GM19395 (cell line): ENCODE results near the gene DMRTB1.

ENCODE experiments used
- ATAC-seq: cut with Tn5 transposase; IDR thresholded peaks from one replicate; pipeline ENCODE4 v1.9.1; 2021; ENCODE audit warnings: mild to moderate bottlenecking, moderate library complexity; ENCODE audit not compliant: unreplicated experiment

The DMRTB1 gene

GRCh38 chr1:53484705-53485477, 25.7 kb downstream of the DMRTB1 start:
- no peak for ATAC-seq

- no peak for ATAC-seq
These were observed 26.5 kb downstream of the DMRTB1 start for GRCh38 chr1:53485478-53486394.

DNA sequence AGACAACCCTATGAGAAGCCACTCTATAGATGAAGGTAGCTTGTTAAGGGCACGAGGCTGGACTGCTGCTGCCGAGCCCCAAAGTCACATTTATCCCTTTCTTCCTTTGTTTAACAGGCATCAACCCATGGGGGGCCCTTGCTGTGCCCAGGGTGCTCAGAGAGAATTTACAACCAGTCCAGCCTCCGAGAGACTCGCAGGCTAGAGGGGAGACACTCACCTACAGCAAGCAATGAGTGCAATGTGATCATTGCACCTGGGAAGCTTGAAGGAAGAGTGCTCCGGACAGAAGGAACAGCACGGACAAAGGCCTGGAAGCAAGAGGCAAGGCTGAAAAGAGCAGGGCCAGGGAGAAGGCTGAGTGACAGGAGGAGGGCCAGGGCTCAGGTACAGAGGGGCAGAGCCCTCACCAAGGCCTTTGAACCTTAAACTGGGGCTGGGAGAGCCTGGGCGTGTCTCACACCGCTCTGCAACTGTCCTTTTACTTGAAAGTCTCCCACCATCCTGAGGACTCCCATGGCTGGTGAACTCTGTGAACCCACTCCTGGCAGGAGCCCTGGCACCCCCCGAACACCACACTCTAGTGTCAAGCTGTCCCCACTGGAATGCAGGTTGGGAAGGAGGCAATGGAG, 27.3 kb downstream of the DMRTB1 start:
- no peak for ATAC-seq

GRCh38 chr1:53490351-53490750, 31.2 kb downstream of the DMRTB1 start:
- ATAC-seq: no peak

DNA sequence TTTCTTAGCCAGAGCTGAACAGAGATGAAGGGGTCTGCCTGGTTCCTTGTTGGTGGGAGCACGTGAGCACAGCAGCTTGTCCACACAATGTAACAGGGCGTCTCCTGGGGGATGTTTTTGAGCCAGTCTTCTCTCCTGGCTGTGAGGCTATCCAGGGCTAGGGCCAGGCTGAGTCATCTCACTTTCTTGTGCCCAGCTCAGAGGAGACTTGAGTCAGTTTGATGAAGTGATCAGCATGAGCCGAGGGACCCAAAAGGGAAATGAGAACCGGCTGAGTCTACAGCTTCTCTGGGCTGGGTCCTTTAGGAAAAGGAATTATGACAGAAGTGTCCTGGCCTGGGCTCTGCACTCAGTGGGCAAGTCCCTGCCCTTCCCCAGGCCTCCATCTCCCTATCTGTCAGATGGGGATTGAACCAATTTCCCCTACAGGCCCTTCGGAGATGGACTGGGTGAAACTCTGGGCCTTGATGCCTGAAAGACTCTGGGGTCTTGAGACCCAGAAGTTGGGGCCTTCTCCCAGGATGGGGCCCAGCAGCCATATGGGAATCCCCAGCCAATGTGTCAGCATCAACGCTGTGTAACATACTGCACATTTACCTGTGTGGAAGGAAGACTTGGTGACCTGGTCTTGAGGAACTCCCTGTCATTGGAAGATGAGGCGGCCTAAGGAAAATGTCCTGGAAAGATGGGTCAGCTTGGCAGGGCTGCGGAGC, 36.6 kb downstream of the DMRTB1 start:
- ATAC-seq: no peak

- no peak for ATAC-seq
These were observed 39.4 kb downstream of the DMRTB1 start for GRCh38 chr1:53498555-53499131.

DNA sequence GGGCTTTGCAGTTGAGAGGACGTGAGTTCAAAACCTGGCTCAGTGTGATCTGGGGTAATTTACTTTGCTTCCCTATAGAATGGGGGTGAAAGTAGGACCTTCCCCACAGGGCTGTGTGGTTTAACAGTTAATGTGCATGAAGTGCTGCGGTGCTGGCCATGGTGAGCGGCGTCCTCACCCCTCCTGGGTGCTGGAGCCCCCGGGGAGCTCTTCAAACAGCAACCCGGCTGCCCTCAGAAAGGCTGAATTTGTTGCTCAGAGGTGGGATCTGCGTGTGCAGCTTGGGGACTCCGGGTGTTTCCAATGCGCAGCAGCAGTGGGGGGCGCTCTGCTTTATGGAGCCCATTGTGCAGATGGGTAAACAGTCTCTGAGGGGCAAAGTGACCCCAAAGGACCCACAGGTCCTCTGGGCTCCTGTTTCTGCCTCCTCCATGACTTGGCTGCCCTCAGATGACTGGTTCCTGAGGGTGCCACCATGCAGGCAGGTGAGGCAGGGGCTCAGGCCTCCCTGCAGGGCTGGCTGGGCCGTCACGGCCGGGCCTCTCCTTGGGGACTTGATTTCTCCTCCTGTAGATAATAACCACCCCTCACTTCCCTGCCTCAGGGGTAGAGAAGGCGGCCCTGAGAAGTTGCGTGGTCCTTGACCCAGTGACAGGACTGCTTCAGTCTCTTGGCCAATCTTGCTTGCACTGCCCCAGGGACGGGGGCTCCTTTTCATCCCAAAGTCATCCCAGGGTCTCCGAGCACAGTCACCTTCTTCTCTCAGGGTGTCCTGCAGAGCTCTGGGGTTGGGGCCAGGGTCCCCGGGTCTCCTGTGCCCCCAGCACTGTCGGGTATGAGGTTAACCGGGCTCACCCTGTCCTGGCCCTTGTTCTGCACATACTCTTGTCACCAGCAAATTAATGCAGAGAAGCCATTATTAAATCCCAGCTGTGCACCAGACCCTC, 40.3 kb downstream of the DMRTB1 start:
- ATAC-seq: no peak

- no peak for ATAC-seq
These were observed 41.2 kb downstream of the DMRTB1 start for GRCh38 chr1:53500204-53501064.

DNA sequence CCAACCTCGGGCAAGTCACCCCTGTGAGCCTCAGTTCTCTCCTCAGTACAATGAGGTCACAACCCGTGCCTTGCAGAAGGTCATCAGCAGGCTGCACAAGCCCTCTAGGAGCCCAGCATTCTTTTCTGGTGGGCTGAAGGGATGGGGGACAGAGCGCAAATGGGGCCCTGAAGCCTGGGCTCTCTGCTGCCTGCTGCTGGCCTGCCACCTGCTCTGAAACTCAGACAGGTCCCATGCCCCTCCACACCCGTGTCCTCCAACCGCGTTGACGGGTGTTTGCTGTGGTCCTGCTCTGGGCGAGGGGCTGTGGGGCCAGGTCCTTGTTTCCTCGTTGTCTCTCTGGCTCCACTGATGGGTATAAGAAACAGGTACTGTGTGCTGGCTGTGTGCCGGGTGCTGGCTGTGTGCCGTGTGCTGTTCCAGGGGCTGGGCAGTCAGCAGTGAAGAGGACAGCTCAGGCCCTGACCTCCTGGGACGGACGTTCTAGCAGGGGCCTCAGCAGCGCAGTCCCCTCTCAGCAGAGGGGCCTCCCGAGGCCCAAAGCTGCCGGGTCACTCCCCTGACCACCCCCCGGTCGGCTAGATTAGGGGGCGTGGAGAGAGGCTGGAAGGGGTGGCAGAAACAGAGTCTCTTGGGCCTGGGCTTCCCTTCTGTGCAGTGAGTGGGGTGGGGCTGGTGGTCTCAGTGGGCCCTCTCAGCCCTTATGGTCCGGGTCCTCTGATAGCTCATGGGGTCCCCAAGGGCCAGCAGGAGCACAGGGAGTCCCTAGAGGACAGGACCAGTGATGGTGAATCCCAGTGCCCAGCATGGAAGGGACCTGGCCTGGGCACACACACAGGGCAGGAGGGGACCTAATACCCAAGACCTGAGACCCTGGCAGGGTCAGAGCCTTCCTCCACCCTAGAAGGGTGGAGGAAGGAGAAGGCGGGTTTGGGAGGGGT, 42.1 kb downstream of the DMRTB1 start:
- ATAC-seq: no peak

- no peak for ATAC-seq
These were observed 43.6 kb downstream of the DMRTB1 start for GRCh38 chr1:53502641-53503432.

DNA sequence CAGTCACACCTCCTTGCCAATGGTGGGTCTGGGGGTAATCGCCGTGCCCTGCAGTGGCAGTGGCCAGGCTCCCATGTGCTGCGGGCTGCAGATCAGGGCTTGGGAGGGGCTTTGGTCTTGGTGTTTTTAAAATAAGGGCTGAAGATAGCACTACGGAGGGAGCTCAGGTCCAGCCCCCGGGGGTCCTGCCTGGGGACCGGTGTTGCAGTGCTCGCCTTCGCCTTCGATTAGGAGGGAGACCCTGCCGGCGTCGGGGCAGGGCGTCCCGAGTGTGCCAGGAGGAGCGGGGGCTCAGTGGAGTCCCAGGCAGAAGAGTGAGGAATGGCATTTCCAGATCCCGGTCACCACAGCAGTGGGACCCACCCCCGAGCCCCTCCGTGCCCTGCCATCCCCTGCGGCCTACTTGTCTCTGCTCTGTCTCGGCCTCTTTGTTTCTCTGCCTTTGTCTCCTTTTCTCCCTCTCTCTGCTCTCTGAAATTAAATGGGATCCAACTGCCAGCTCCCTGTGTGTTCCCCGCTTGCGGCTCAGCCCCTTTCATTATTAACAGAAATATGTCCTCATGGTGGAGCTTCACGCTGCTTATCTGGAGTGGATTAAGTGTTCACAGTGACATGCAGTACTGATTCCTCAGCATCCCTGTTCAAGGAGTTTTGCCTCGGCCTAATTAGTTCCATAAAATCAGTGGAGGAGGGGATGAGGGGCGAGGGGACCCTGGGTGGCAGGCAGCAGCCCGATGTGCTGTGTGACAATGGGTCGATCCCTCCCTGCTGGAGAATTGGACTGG, 44.4 kb downstream of the DMRTB1 start:
- no peak for ATAC-seq

- no peak for ATAC-seq
These were observed 45.7 kb downstream of the DMRTB1 start for GRCh38 chr1:53504901-53505300.

DNA sequence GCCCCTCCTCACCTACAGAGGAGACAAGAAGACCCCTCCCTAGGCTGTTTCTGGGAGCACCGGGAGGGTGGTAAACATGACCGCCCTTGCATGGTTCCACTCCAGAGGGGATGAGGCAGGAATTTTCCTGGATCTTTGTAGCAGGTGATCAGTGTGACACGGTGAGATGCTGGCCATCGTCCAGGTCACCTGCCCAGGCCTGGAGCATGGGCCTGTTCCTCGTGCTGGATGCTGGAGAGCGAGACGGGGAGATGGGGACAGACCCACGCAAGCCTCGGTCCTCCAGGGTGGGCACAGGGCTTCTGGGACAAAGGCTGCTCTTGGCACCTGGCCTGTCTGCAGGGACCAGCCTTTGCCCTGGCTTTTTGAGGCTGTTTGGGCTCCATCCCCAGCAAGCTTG, 46.2 kb downstream of the DMRTB1 start:
- no peak for ATAC-seq

- ATAC-seq: no peak
These were observed 46.7 kb downstream of the DMRTB1 start for GRCh38 chr1:53505891-53506290.

- ATAC-seq: no peak
These were observed 47.3 kb downstream of the DMRTB1 start for GRCh38 chr1:53506355-53507050.
